Liver (tissue), 2 donors: ENCODE results near the gene RASGRF2.

Experiments used
- CTCF ChIP-seq: fragments of 150-350 bp; IDR thresholded peaks from 2 replicates; pipeline ENCODE4 v1.5.1; 2017; ENCODE audit warnings: improper control_type of control experiment, low read depth, low read length; ENCODE audit not compliant: missing input control
- ZBTB33 ChIP-seq: IDR thresholded peaks from 2 replicates; pipeline ENCODE4 v1.6.1; 2016; ENCODE audit warnings: antibody characterized with exemption
- donor health status: healthy.

- no peak for TF ChIP-seq ZBTB33
- no peak for TF ChIP-seq CTCF
These were observed 222.5 kb downstream of the RASGRF2 start for GRCh38 chr5:81182396-81183390.
